Liver (tissue), 9 donors: Measurements from ENCODE around the gene TMEM218. TPM values are rescaled to one million over a fixed set of nuclear protein-coding genes. Genes with fewer than 3 reads are reported as not detected.

ENCODE experiments used
- DNase-seq: peaks from one replicate; pipeline ENCODE4 v3.0.0-alpha.2; 2017; ENCODE audit warnings: low spot score
- H3K27ac ChIP-seq, 2 donors: one replicate each; pipeline ENCODE4 v1.7.0; 2013; ENCODE audit warnings: inconsistent platforms in 2 of 2, low read length in 2 of 2, control low read depth in 1 of 2, low read depth in 1 of 2, mild to moderate bottlenecking in 1 of 2
- H3K27me3 ChIP-seq, 4 donors: one replicate each; pipeline versions ENCODE4 v1.6.1 to v1.7.0; 2013; ENCODE audit warnings: low read length in 3 of 4, inconsistent platforms in 1 of 4, mild to moderate bottlenecking in 1 of 4, moderate library complexity in 1 of 4; ENCODE audit not compliant: control insufficient read depth in 4 of 4, insufficient read depth in 4 of 4
- H3K36me3 ChIP-seq, 4 donors: one replicate each; pipeline versions ENCODE4 v1.6.1 to v1.7.0; 2013; ENCODE audit warnings: low read length in 3 of 4, mild to moderate bottlenecking in 3 of 4, low read depth in 1 of 4, moderate library complexity in 1 of 4; ENCODE audit not compliant: control insufficient read depth in 4 of 4, insufficient read depth in 3 of 4
- H3K4me1 ChIP-seq, 4 donors: one replicate each; pipeline versions ENCODE4 v1.6.1 to v1.7.0; 2013; ENCODE audit warnings: low read length in 3 of 4, mild to moderate bottlenecking in 3 of 4, moderate library complexity in 1 of 4; ENCODE audit not compliant: control insufficient read depth in 4 of 4, insufficient read depth in 4 of 4
- H3K4me3 ChIP-seq, 3 donors: one replicate each; pipeline versions ENCODE4 v1.6.1 to v1.7.0; 2013; ENCODE audit warnings: low read length in 3 of 3, control low read depth in 1 of 3, low read depth in 1 of 3, mild to moderate bottlenecking in 1 of 3
- H3K9ac ChIP-seq, 2 donors: one replicate each; pipeline ENCODE4 v1.7.0; 2013; ENCODE audit warnings: low read length in 2 of 2, mild to moderate bottlenecking in 2 of 2, moderate library complexity in 2 of 2, control low read depth in 1 of 2, low read depth in 1 of 2
- H3K9me3 ChIP-seq, 4 donors: one replicate each; pipeline versions ENCODE4 v1.6.1 to v1.7.0; 2013; ENCODE audit warnings: low read length in 3 of 4; ENCODE audit not compliant: control insufficient read depth in 4 of 4
- EGR1 ChIP-seq, 2 donors: IDR thresholded peaks; 2 replicates each; pipeline ENCODE4 v1.6.1; 2016 to 2018; ENCODE audit warnings: antibody characterized with exemption in 2 of 2, low read depth in 2 of 2
- FOXA1 ChIP-seq: IDR thresholded peaks from 2 replicates; pipeline ENCODE4 v1.6.1; 2016; ENCODE audit warnings: antibody characterized with exemption
- FOXA2 ChIP-seq: IDR thresholded peaks from 2 replicates; pipeline ENCODE4 v1.6.1; 2016; ENCODE audit warnings: antibody characterized with exemption
- GABPA ChIP-seq, 2 donors: IDR thresholded peaks in 1 of 2; conservative IDR thresholded peaks in 1 of 2; 2 replicates each; pipeline ENCODE4 v1.6.1; 2016; ENCODE audit warnings: antibody characterized with exemption in 2 of 2, mild to moderate bottlenecking in 1 of 2, moderate library complexity in 1 of 2
- HNF4A ChIP-seq, 2 donors: conservative IDR thresholded peaks; 2 replicates each; pipeline ENCODE4 v1.6.1; 2016; ENCODE audit warnings: antibody characterized with exemption in 2 of 2, mild to moderate bottlenecking in 2 of 2
- HNF4G ChIP-seq: IDR thresholded peaks from 2 replicates; pipeline ENCODE4 v1.6.1; 2016; ENCODE audit warnings: antibody characterized with exemption
- JUND ChIP-seq, 2 donors: IDR thresholded peaks; 2 replicates each; pipeline ENCODE4 v1.6.1; 2016; ENCODE audit warnings: antibody characterized with exemption in 2 of 2
- NR2F2 ChIP-seq: IDR thresholded peaks from 2 replicates; pipeline ENCODE4 v1.6.1; 2016; ENCODE audit warnings: antibody characterized with exemption
- RAD21 ChIP-seq, 2 donors: IDR thresholded peaks; 2 replicates each; pipeline ENCODE4 v1.6.1; 2016; ENCODE audit warnings: antibody characterized with exemption in 2 of 2, mild to moderate bottlenecking in 2 of 2
- RXRA ChIP-seq, 2 donors: IDR thresholded peaks; 2 replicates each; pipeline ENCODE4 v1.6.1; 2017 to 2018; ENCODE audit warnings: antibody characterized with exemption in 2 of 2, mild to moderate bottlenecking in 1 of 2
- SP1 ChIP-seq: IDR thresholded peaks from 2 replicates; pipeline ENCODE4 v1.6.1; 2018; ENCODE audit warnings: antibody characterized with exemption, mild to moderate bottlenecking
- TAF1 ChIP-seq: conservative IDR thresholded peaks from 2 replicates; pipeline ENCODE4 v1.6.1; 2016; ENCODE audit warnings: antibody characterized with exemption, mild to moderate bottlenecking
- YY1 ChIP-seq: IDR thresholded peaks from 2 replicates; pipeline ENCODE4 v1.6.1; 2016; ENCODE audit warnings: antibody characterized with exemption, mild to moderate bottlenecking
- WGBS: extraction: QIAGEN DNeasy Blood & Tissue Kit; methylation state at CpG from one replicate; pipeline ENCODE4 v1.1.7; 2013; 5-methylcytosine and 5-hydroxymethylcytosine counted together
- polyA plus RNA-seq, 2 donors: library from polyadenylated mRNA; stranded (reverse) in 1 of 2; unstranded in 1 of 2; fragments of 200-250 nt in 1 of 2; fragments of >200 nt in 1 of 2; fragmentation: Nextera tagmentation in 1 of 2; extraction: Ambion mirVana in 1 of 2; gene quantifications; one replicate each; pipeline versions ENCODE4 v1.2.1 to v1.2.3, GENCODE V29; 2013 to 2015
- total RNA-seq, 2 donors: library from RNA; depleted of rRNA; stranded (reverse); fragments of >200 nt; gene quantifications; one replicate each; pipeline ENCODE4 v1.2.3, GENCODE V29; 2014
- TF ChIP-seq, protein P1 (sequence below): IDR thresholded peaks from 2 replicates; pipeline ENCODE4 v1.6.1; 2016; ENCODE audit warnings: antibody characterized with exemption, mild to moderate bottlenecking
- TF ChIP-seq, protein P2 (sequence below): IDR thresholded peaks from 2 replicates; pipeline ENCODE4 v1.6.1; 2016; ENCODE audit warnings: antibody characterized with exemption
- TF ChIP-seq, protein P3 (sequence below): fragments of 150-350 bp; IDR thresholded peaks from 2 replicates; pipeline ENCODE4 v1.5.1; 2017; ENCODE audit warnings: improper control_type of control experiment, low read depth, low read length; ENCODE audit not compliant: missing input control
- TF ChIP-seq, protein P4 (sequence below): IDR thresholded peaks from 2 replicates; pipeline ENCODE4 v1.6.1; 2016; ENCODE audit warnings: antibody characterized with exemption
- TF ChIP-seq, protein P5 (sequence below): IDR thresholded peaks from 2 replicates; pipeline ENCODE4 v1.6.1; 2016; ENCODE audit warnings: antibody characterized with exemption
- donor health status: healthy.
- donor health status: healthy.
- donor health status: healthy.
- donor health status: healthy.
- donor health status: healthy.

Gene TMEM218
- total and polyA plus RNA-seq, 4 donors = 11.1 to 16.4 (median 14.1) TPM

DNA sequence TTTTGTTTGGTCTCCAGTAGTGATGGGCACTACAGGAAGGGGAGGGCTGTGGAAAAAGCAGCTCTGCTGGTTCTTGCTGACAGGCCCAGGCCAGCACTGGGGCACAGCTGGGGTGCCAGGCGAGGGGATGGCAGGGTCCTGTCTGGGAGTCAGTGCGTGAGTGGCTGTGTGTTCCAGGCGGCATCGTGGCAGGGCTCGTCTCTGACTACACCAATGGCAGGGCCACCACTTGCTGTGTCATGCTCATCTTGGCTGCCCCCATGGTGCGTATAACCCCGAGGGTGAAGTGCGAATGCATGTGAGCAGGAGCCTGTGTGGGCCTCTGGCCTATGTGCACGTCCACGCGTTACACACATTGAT lies 27.4 kb downstream of the TMEM218 start (continued):
- TF ChIP-seq, protein P1, sequence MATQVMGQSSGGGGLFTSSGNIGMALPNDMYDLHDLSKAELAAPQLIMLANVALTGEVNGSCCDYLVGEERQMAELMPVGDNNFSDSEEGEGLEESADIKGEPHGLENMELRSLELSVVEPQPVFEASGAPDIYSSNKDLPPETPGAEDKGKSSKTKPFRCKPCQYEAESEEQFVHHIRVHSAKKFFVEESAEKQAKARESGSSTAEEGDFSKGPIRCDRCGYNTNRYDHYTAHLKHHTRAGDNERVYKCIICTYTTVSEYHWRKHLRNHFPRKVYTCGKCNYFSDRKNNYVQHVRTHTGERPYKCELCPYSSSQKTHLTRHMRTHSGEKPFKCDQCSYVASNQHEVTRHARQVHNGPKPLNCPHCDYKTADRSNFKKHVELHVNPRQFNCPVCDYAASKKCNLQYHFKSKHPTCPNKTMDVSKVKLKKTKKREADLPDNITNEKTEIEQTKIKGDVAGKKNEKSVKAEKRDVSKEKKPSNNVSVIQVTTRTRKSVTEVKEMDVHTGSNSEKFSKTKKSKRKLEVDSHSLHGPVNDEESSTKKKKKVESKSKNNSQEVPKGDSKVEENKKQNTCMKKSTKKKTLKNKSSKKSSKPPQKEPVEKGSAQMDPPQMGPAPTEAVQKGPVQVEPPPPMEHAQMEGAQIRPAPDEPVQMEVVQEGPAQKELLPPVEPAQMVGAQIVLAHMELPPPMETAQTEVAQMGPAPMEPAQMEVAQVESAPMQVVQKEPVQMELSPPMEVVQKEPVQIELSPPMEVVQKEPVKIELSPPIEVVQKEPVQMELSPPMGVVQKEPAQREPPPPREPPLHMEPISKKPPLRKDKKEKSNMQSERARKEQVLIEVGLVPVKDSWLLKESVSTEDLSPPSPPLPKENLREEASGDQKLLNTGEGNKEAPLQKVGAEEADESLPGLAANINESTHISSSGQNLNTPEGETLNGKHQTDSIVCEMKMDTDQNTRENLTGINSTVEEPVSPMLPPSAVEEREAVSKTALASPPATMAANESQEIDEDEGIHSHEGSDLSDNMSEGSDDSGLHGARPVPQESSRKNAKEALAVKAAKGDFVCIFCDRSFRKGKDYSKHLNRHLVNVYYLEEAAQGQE = no peak
- TF ChIP-seq RXRA (IDR thresholded peaks at IDR 0.05) = no peak
- no peak for TF ChIP-seq HNF4G

DNA sequence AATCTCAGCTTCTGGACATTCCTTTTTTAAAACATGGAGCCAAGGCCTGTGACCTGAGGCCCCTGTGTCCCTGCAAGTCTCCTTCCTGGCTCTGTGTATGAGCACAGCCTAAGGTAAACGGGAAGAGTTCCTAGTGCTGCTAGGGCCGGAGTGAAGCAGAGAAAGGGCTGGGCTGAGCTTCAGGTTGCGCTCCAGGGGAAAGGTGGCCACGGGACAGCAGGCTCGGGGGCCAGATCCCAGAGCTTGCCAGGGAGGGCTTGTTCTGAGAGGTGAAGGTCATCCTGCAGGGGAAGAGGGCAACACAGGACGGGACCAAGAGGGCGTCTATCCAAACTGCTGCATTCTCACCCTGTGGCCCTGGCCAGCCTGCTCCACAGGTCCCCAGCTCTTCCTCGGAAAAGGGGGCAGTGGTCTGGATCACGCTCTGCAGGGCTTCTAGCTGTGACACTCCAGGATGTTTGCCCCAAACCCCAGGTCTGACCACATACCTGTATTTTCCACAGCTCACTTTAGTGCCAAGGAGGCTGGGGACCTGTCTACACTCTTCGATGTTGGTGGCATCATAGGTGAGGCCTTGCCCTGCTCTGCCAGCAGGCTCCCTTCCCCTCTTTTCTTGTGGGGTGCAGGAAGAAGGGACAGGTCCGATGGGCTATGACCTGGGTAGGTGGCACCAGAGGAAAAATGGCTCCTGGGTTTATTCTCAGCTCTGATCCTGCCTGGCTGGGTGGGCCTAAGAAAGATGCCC lies 27.9 kb downstream of the TMEM218 start:
- Histone ChIP-seq H3K36me3 (no peaks in the 10 kb centered on the region), H3K9ac (no peak overlapping the region), H3K9me3 (no peaks in the 10 kb centered on the region), H3K27me3 (no peaks in the 10 kb centered on the region), H3K4me3 (no peak overlapping the region), H3K27ac (no peak overlapping the region), H3K4me1 (no peaks in the 10 kb centered on the region)
- DNase-seq = no peak
- TF ChIP-seq HNF4G (no peak), GABPA (IDR thresholded peaks at IDR 0.05 in 1 of 2, conservative IDR thresholded peaks at IDR 0.05 in 1 of 2) (no peak), FOXA1 (no peak), HNF4A (conservative IDR thresholded peaks at IDR 0.05) (no peak), NR2F2 (no peak), RAD21 (IDR thresholded peaks at IDR 0.05) (no peak), YY1 (no peak), JUND (IDR thresholded peaks at IDR 0.05) (no peak), TAF1 (no peak), RXRA (IDR thresholded peaks at IDR 0.05) (no peak), FOXA2 (no peak), EGR1 (IDR thresholded peaks at IDR 0.05; ENCODE audit: low read depth in 2 of 2) (no peak), SP1 (no peak)
- TF ChIP-seq, protein P2, sequence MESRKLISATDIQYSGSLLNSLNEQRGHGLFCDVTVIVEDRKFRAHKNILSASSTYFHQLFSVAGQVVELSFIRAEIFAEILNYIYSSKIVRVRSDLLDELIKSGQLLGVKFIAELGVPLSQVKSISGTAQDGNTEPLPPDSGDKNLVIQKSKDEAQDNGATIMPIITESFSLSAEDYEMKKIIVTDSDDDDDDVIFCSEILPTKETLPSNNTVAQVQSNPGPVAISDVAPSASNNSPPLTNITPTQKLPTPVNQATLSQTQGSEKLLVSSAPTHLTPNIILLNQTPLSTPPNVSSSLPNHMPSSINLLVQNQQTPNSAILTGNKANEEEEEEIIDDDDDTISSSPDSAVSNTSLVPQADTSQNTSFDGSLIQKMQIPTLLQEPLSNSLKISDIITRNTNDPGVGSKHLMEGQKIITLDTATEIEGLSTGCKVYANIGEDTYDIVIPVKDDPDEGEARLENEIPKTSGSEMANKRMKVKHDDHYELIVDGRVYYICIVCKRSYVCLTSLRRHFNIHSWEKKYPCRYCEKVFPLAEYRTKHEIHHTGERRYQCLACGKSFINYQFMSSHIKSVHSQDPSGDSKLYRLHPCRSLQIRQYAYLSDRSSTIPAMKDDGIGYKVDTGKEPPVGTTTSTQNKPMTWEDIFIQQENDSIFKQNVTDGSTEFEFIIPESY = no peak
- TF ChIP-seq, protein P1 = no peak
- TF ChIP-seq, protein P3, sequence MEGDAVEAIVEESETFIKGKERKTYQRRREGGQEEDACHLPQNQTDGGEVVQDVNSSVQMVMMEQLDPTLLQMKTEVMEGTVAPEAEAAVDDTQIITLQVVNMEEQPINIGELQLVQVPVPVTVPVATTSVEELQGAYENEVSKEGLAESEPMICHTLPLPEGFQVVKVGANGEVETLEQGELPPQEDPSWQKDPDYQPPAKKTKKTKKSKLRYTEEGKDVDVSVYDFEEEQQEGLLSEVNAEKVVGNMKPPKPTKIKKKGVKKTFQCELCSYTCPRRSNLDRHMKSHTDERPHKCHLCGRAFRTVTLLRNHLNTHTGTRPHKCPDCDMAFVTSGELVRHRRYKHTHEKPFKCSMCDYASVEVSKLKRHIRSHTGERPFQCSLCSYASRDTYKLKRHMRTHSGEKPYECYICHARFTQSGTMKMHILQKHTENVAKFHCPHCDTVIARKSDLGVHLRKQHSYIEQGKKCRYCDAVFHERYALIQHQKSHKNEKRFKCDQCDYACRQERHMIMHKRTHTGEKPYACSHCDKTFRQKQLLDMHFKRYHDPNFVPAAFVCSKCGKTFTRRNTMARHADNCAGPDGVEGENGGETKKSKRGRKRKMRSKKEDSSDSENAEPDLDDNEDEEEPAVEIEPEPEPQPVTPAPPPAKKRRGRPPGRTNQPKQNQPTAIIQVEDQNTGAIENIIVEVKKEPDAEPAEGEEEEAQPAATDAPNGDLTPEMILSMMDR = no peak
- TF ChIP-seq, protein P4, sequence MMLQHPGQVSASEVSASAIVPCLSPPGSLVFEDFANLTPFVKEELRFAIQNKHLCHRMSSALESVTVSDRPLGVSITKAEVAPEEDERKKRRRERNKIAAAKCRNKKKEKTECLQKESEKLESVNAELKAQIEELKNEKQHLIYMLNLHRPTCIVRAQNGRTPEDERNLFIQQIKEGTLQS = no peak
- TF ChIP-seq, protein P5, sequence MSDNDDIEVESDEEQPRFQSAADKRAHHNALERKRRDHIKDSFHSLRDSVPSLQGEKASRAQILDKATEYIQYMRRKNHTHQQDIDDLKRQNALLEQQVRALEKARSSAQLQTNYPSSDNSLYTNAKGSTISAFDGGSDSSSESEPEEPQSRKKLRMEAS = no peak
- WGBS = 74% methylated on average over 11 of the region's 11 CpGs
